ENCODE measurements around the gene PPP2R5C. TPM values are rescaled to one million over a fixed set of nuclear protein-coding genes. Genes with fewer than 3 reads are reported as not detected.
A peak's percentile ranks its signal among the peaks of the same experiment; 100 is the strongest.

Gene PPP2R5C
- total and polyA plus RNA-seq, 2 experiments from 2014 or later: 60.4 to 84.9 TPM

DNA sequence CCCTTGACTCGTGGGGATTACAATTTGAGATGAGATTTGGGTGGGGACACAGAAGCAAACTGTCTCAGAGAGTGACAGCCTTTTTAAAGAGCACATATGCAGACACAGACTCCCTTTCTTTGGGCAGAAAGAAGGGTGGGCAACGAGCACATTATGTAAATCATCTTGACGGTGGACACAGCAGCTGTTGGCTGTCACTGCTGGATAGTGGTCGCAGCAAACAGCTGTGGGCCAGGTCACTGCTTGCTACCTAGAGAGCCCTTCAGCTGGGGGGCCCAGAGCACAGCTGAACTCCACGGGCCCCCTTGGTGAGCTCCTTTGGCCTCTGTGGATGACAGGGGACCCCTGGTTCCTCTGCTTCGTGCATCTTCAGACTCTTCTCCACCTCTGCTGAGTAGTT is 23.1 kb downstream of the PPP2R5C start:
- no peak overlapping the region for H3K4me3 ChIP-seq
- H3K27ac ChIP-seq: no peak overlapping the region
- peaks cover 22% of the 10 kb centered on the region for H3K27me3 ChIP-seq
- H3K9me3 ChIP-seq (ENCODE audit: low read depth): no peaks in the 10 kb centered on the region
- no peaks in the 10 kb centered on the region for H3K36me3 ChIP-seq
- TF ChIP-seq, protein P1, sequence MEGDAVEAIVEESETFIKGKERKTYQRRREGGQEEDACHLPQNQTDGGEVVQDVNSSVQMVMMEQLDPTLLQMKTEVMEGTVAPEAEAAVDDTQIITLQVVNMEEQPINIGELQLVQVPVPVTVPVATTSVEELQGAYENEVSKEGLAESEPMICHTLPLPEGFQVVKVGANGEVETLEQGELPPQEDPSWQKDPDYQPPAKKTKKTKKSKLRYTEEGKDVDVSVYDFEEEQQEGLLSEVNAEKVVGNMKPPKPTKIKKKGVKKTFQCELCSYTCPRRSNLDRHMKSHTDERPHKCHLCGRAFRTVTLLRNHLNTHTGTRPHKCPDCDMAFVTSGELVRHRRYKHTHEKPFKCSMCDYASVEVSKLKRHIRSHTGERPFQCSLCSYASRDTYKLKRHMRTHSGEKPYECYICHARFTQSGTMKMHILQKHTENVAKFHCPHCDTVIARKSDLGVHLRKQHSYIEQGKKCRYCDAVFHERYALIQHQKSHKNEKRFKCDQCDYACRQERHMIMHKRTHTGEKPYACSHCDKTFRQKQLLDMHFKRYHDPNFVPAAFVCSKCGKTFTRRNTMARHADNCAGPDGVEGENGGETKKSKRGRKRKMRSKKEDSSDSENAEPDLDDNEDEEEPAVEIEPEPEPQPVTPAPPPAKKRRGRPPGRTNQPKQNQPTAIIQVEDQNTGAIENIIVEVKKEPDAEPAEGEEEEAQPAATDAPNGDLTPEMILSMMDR (IDR thresholded peaks at IDR 0.05; ENCODE audit: low read depth, low read length): no peak
- H3K4me1 ChIP-seq (ENCODE audit: low read depth): peaks cover 10% of the 10 kb centered on the region
- DNase-seq (ENCODE audit: low read depth in 1 of 2, low spot score in 1 of 2): no peak

DNA sequence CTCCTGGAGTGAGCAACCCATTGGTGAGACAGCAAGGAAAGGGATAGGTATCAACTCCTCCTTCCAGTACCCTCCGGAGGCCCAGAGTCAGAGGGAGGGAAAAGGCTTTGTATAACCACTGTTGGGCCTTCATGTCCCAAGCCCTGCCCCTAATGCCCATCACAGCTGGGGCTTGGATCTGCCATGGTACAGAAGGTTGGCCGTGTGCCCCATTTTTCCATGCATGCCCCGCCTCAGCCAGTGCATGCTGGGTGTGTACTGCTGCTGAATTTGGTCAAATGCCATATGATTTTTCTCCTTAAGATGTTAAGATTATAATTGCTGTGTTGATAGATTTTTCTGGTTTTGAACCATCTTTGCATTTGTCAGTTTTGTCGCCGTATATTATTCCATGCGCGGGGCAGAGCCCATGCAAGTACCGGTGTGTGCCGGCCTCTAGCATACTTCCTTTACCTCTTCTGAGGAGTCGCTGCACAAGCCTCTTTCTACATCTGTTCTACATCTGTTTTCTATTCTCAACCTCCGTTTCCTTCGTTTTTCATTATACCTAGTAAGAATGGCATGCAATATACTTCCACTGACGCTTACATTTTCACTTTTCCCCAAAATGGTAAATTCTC is 26.6 kb downstream of the PPP2R5C start:
- Histone ChIP-seq H3K9me3 (ENCODE audit: low read depth) (no peaks in the 10 kb centered on the region), H3K27me3 (no peaks in the 10 kb centered on the region), H3K4me3 (no peak overlapping the region), H3K4me1 (ENCODE audit: low read depth) (no peaks in the 10 kb centered on the region), H3K27ac (no peak overlapping the region), H3K36me3 (no peaks in the 10 kb centered on the region)
- TF ChIP-seq, protein P1 (IDR thresholded peaks at IDR 0.05; ENCODE audit: low read depth, low read length): no peak
- DNase-seq (ENCODE audit: low read depth in 1 of 2, low spot score in 1 of 2): no peak

DNA sequence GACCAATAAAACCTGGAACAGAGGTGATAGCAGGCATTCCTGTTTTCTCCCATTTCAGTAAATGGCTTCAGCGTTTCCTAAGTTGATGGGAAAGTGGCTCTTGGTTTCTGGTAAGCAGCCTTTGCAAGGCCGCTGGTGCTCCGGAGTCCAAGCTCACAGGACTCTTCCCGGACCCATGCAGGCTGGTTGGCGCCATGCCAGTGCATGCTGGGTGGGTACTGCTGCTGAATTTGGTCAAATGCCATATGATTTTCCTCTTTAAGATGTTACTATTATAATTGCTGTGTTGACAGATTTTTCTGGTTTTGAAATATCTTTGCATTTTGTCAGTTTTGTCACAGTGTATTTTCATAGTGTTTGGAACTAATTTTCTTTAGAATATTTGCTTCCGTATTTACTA is 27.7 kb downstream of the PPP2R5C start:
- no peaks in the 10 kb centered on the region for H3K27me3 ChIP-seq
- no peaks in the 10 kb centered on the region for H3K4me1 ChIP-seq (ENCODE audit: low read depth)
- TF ChIP-seq, protein P1 (IDR thresholded peaks at IDR 0.05; ENCODE audit: low read depth, low read length): no peak
- DNase-seq (ENCODE audit: low read depth in 1 of 2, low spot score in 1 of 2): no peak
- H3K27ac ChIP-seq: no peak overlapping the region
- H3K9me3 ChIP-seq (ENCODE audit: low read depth): no peaks in the 10 kb centered on the region
- no peaks in the 10 kb centered on the region for H3K36me3 ChIP-seq
- H3K4me3 ChIP-seq: no peak overlapping the region

DNA sequence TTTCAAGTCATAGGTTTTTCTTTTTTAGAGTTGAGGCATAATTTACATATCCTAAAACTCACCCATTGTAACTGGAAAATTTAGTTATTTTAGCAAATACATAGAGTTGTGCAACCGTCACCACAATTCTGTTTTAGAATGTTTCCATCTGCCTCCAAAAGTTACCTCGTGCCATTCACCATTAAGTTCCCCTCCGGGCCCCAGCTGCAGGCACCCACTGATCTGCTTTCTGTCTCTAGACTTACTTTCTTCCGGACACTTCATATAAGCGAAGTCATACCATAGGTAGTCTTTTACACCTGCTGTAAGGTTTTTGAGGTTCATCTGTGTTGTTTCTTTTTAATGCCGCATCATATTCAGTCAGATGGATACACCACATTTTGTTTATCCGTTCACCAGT is 28.7 kb downstream of the PPP2R5C start:
- H3K4me1 ChIP-seq (ENCODE audit: low read depth): no peaks in the 10 kb centered on the region
- no peaks in the 10 kb centered on the region for H3K36me3 ChIP-seq
- H3K27ac ChIP-seq: no peak overlapping the region
- H3K27me3 ChIP-seq: no peaks in the 10 kb centered on the region
- no peak overlapping the region for H3K4me3 ChIP-seq
- TF ChIP-seq, protein P1 (IDR thresholded peaks at IDR 0.05; ENCODE audit: low read depth, low read length): no peak
- no peak for DNase-seq (ENCODE audit: low read depth in 1 of 2, low spot score in 1 of 2)
- H3K9me3 ChIP-seq (ENCODE audit: low read depth): no peaks in the 10 kb centered on the region

DNA sequence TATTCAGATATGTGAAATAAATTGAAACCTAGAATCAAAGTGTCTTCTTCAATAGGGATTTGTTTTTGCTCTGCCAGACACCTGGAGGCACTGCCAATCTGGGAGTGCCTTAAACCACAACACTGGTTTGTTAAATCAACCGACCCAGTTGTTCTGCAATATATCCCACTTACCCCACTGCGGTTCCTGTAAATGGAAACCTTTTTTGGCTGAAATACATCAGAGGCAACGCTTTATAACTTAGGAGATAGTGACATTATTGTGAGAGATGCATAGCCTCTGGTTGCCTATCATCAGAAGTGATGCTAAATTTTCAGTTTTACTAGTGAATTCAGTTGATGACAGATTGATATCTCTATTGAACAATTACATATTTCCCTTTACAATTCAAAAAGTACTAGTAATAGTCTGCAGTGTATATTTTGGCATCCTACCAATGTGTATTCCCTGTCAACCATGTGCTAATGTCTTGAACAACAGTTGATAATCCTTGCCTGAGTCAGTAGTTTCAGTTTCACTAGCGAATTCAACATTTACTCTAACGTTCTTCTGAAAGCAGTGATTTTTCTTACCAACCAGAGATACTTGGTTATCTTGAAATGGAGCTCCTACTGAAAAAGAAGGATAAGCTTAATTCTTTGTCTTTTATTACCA is 30.5 kb downstream of the PPP2R5C start:
- Histone ChIP-seq H3K9me3 (ENCODE audit: low read depth) (no peaks in the 10 kb centered on the region), H3K4me1 (ENCODE audit: low read depth) (no peaks in the 10 kb centered on the region), H3K4me3 (no peak overlapping the region), H3K36me3 (no peaks in the 10 kb centered on the region), H3K27me3 (no peaks in the 10 kb centered on the region), H3K27ac (no peak overlapping the region)
- TF ChIP-seq, protein P1 (IDR thresholded peaks at IDR 0.05; ENCODE audit: low read depth, low read length): no peak
- peak in 1 of 2 donors; percentile 70 for DNase-seq (ENCODE audit: low read depth in 1 of 2, low spot score in 1 of 2)

Measured in cardiac muscle cell (in vitro differentiated cells and primary cell).